ENCODE measurements around the gene CDK6. TPM values are rescaled to one million over a fixed set of nuclear protein-coding genes. Genes with fewer than 3 reads are reported as not detected.
A peak's percentile ranks its signal among the peaks of the same experiment; 100 is the strongest.

Gene CDK6
- total and polyA plus RNA-seq, 10 of the 15 experiments (the other 5 are each of a cell fraction or from before 2014, with no cell fraction given), result 8.0 to 118 (median 45.8) TPM

- in situ Hi-C loops (cut with MboI), result no loop called here
- POLR2A ChIA-PET, result interaction anchor here (0.6 kb wide), 1 partner anchor 19 kb away, joined by 3 read pairs; no protein-coding TSS in a partner anchor
- TF ChIP-seq NFYA (IDR thresholded peaks at IDR 0.05; ENCODE audit: borderline replicate concordance, low read depth, low read length) (no peak), ZBTB40 (IDR thresholded peaks at IDR 0.05; ENCODE audit: borderline replicate concordance) (no peak), ETV6 (conservative IDR thresholded peaks at IDR 0.05 in 1 of 2, IDR thresholded peaks at IDR 0.05 in 1 of 2; ENCODE audit: borderline replicate concordance in 1 of 2, low read depth in 1 of 2) (no peak), RBBP5 (conservative IDR thresholded peaks at IDR 0.05) (no peak), PKNOX1 (IDR thresholded peaks at IDR 0.05) (no peak), SMC3 (IDR thresholded peaks at IDR 0.05; ENCODE audit: borderline replicate concordance, low read length) (no peak), CEBPB (IDR thresholded peaks at IDR 0.05; ENCODE audit: borderline replicate concordance in 1 of 2, low read depth in 2 of 2, low read length in 2 of 2) (no peak), RELB (IDR thresholded peaks at IDR 0.05; ENCODE audit: low read depth) (no peak), SMAD1 (IDR thresholded peaks at IDR 0.05; ENCODE audit: low read depth, partially characterized antibody) (no peak), ZZZ3 (IDR thresholded peaks at IDR 0.05; ENCODE audit: control insufficient read depth, insufficient read length, low read depth) (no peak), IKZF1 (conservative IDR thresholded peaks at IDR 0.05) (no peak), MYC (IDR thresholded peaks at IDR 0.05; ENCODE audit: insufficient read depth, insufficient read length, insufficient replicate concordance, low read length, severe bottlenecking) (no peak), ZNF384 (IDR thresholded peaks at IDR 0.05; ENCODE audit: borderline replicate concordance, low read depth, low read length) (no peak), RAD21 (IDR thresholded peaks at IDR 0.05; ENCODE audit: insufficient read depth, low read depth, low read length) (no peak), GABPA (IDR thresholded peaks at IDR 0.05; ENCODE audit: low read depth) (no peak), JUNB (IDR thresholded peaks at IDR 0.05) (no peak), KLF5 (IDR thresholded peaks at IDR 0.05; ENCODE audit: partially characterized antibody) (no peak)
Observed at GRCh38 chr7:92670204-92670851, 166.0 kb downstream of the CDK6 start.

More at GRCh38 chr7:92670204-92670851, 166.0 kb downstream of the CDK6 start:
- WGBS (ENCODE audit: insufficient coverage, insufficient replicate concordance, low lambda C conversion rate, missing lambda C conversion rate), result 94% methylated on average over 2 of the region's 2 CpGs
- DNase-seq (ENCODE audit: low read depth, low spot score) (no peak), ATAC-seq (no peak), FAIRE-seq (peak; percentile 64)
- Histone ChIP-seq H3K4me2 (ENCODE audit: control insufficient read depth, insufficient read depth) (0 out of 2 replicates have a peak overlapping the region, but pooled peaks have one; percentile 7), H2AFZ (ENCODE audit: control insufficient read depth, low read depth, low read length) (no peak overlapping the region), H4K20me1 (ENCODE audit: control insufficient read depth, insufficient read depth) (no peaks in the 10 kb centered on the region), H3K79me2 (ENCODE audit: control insufficient read depth, insufficient read depth, low read length) (no peaks in the 10 kb centered on the region), H3K4me3 (no peak overlapping the region), H3K9me3 (replicated peaks; ENCODE audit: control insufficient read depth, insufficient read depth, low read length) (no peaks in the 10 kb centered on the region), H3K27ac (ENCODE audit: control insufficient read depth, insufficient read depth) (no peak overlapping the region), H3K9ac (ENCODE audit: control insufficient read depth, insufficient read depth, low read length) (no peak overlapping the region), H3K4me1 (ENCODE audit: control insufficient read depth, insufficient read depth, low read length) (peaks cover 15% of the 10 kb centered on the region), H3K36me3 (ENCODE audit: control insufficient read depth in 2 of 2, insufficient read depth in 2 of 2, low read length in 1 of 2) (peaks cover 2 to 10% of the 10 kb centered on the region in 2 experiments), H3K27me3 (replicated peaks in 1 of 2; ENCODE audit: control insufficient read depth in 2 of 2, insufficient read depth in 2 of 2, low read length in 1 of 2) (no peaks in the 10 kb centered on the region)
- intact Hi-C loops (cut with micrococcal nuclease; ENCODE audit: unreplicated experiment), result no loop called here
- ChIA-PET RAD21 (ENCODE audit: unreplicated experiment) (no interaction called here), SMC1A (ENCODE audit: uncharacterized antibody, unreplicated experiment) (interaction anchor here (1.0 to 1.5 kb wide), 3 partner anchors 11 to 20 kb away, joined by 3 to 4 read pairs (median 3); no protein-coding TSS in a partner anchor), CTCF (no interaction called here)
- BruUV-seq (replicated peaks), result no TSS peak

Data from GM12878 (cell line).